ENCODE measurements around the gene UNC50.
"Not testable (repeated sequence)": the region's sequence is repeated elsewhere in the genome, so short reads cannot be mapped to it uniquely, and the experiment has no call there.

UNC50 gene

GRCh38 chr2:98615481-98615880 lies 7.1 kb downstream of the UNC50 start:
- DNase-seq = no peak

- DNase-seq = no peak
Observed at GRCh38 chr2:98617149-98617548, 8.8 kb downstream of the UNC50 start.

- no peak for DNase-seq
Observed at GRCh38 chr2:98623657-98624056, 15.3 kb downstream of the UNC50 start.

GRCh38 chr2:98632351-98632750 lies 24.0 kb downstream of the UNC50 start:
- no peak for DNase-seq

- no peak for DNase-seq
Observed at GRCh38 chr2:98634406-98635092, 26.2 kb downstream of the UNC50 start.

GRCh38 chr2:98637401-98638147 lies 29.2 kb downstream of the UNC50 start:
- DNase-seq = no peak

GRCh38 chr2:98643496-98644100 lies 35.2 kb downstream of the UNC50 start:
- no peak for DNase-seq

GRCh38 chr2:98647636-98648035 lies 39.2 kb downstream of the UNC50 start:
- DNase-seq = no peak

- no peak for DNase-seq
Observed at GRCh38 chr2:98648451-98648850, 40.1 kb downstream of the UNC50 start.

- DNase-seq = peak; percentile 66
Observed at GRCh38 chr2:98649135-98649991, 41.0 kb downstream of the UNC50 start.

- no peak for DNase-seq
Observed at GRCh38 chr2:98649992-98650375, 41.6 kb downstream of the UNC50 start.

- DNase-seq = no peak
Observed at GRCh38 chr2:98650998-98651397, 42.6 kb downstream of the UNC50 start.

- no peak for DNase-seq
Observed at GRCh38 chr2:98654699-98655495, 46.5 kb downstream of the UNC50 start.

- no peak for DNase-seq
Observed at GRCh38 chr2:98656800-98657199, 48.4 kb downstream of the UNC50 start.

GRCh38 chr2:98658816-98659490 lies 50.6 kb downstream of the UNC50 start:
- DNase-seq = no peak

- not testable (repeated sequence) for DNase-seq
Observed at GRCh38 chr2:98659491-98659840, 51.1 kb downstream of the UNC50 start.

- no peak for DNase-seq
Observed at GRCh38 chr2:98663511-98664090, 55.2 kb downstream of the UNC50 start.

GRCh38 chr2:98664323-98664722 lies 55.9 kb downstream of the UNC50 start:
- DNase-seq = no peak

- no peak for DNase-seq
Observed at GRCh38 chr2:98665677-98666076, 57.3 kb downstream of the UNC50 start.

All from GDM1 (cell line).